GM12873 (cell line): Measurements from ENCODE around the gene ABLIM1.

Source experiments
- CTCF ChIP-seq: IDR thresholded peaks from 2 replicates; pipeline ENCODE4 v1.5.1; 2012; ENCODE audit warnings: low read depth, mild to moderate bottlenecking, moderate library complexity, low read length, control low read depth; ENCODE audit not compliant: insufficient read depth; ENCODE audit errors: missing control alignments

The ABLIM1 gene

DNA sequence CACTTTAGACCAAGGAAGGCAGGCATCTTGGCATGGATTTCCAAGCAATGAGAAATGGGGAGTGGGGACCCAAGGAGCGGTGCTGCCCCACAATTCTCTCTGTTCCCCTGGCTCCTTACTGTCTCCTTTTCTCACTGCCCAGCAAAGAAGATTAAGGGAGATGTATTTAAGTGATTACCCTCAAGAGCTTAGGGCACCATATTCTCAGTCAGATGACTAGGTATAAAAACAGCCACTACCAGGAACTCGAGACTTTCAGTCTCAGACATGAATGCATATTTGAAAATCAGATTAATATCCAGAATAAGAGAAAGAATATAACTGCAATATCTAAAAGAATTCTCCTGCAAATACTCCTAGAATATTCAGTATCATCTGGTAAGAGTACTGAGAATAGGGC is at the start of gene ABLIM1:
Gene ABLIM1 (minus strand): TSS at position 101 of the 400 bp plus-strand sequence. CDS start 75 bp downstream, at position 26.
- TF ChIP-seq CTCF: no peak

- no peak for TF ChIP-seq CTCF
Measured at GRCh38 chr10:114706458-114707055, 48.5 kb upstream of the ABLIM1 start.

- no peak for TF ChIP-seq CTCF
Measured at GRCh38 chr10:114704679-114705078, 46.6 kb upstream of the ABLIM1 start.

GRCh38 chr10:114703377-114704107 is 45.5 kb upstream of the ABLIM1 start:
- peak; percentile 70 for TF ChIP-seq CTCF

GRCh38 chr10:114698271-114699061 is 40.4 kb upstream of the ABLIM1 start:
- TF ChIP-seq CTCF: no peak

DNA sequence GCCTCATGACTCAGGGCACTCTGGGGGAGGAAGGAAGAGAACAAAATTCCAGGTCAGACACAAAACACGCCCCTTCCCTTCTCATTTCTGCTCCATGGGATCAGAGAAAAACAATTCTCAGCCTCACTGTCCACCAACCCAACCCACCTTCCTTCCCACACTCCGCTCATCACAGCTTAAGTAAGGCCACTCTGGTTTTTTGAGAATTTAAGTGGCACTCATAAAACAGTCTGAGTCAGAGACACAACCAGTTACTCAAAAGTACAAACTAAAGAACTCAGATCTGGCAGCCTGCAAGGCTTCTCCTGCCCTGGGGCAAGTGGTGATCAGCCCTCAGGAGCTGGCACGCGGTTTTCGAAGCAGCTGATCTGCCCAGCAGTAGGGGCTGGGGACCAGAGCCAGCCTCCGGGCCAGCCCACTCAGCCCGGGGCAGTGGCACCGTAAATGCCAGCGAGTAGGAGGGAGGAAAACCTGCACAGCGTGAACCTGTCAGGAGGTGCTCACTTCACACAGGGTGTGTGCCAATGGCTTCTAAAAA is 39.1 kb upstream of the ABLIM1 start:
- no peak for TF ChIP-seq CTCF

DNA sequence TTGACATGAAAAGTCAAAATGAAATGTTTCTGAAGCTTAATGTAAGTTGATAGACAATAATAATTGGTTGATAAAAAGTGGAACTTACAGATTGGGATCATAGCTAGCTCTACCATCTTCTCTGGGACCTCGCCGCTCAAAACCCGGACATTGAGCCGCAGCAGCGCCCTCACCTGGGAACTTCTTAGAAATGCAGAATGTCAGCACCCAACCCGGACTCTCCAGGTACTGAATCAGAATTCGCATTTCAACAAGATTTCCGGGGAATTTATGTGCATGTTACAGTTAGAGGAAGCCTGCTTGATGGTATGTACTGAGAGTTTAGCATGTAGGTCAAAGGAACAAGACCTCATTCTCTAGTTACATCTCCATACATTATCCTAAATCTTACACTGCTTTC is 36.7 kb upstream of the ABLIM1 start:
- TF ChIP-seq CTCF: peak; percentile 73
